ENCODE data around the gene TENM4. TPM values are rescaled to one million over a fixed set of nuclear protein-coding genes. Genes with fewer than 3 reads are reported as not detected.

TENM4 gene
- total and polyA plus RNA-seq, 4 donors: 0.02 to 0.33 (median 0.14) TPM

GRCh38 chr11:79212741-79213190 lies 228.1 kb downstream of the TENM4 start (continued):
- TF ChIP-seq TAF1 (conservative IDR thresholded peaks at IDR 0.05): no peak
- TF ChIP-seq RXRA (IDR thresholded peaks at IDR 0.05): no peak

GRCh38 chr11:79209540-79210266 lies 231.1 kb downstream of the TENM4 start:
- Histone ChIP-seq H3K9me3 (ENCODE audit: control insufficient read depth in 4 of 4, low read length in 3 of 4) (no peaks in the 10 kb centered on the region), H3K4me3 (ENCODE audit: low read depth in 1 of 3, low read length in 3 of 3) (no peak overlapping the region), H3K27me3 (ENCODE audit: control insufficient read depth in 4 of 4, insufficient read depth in 4 of 4, low read length in 3 of 4) (peaks cover 0 to 2% (median 0%) of the 10 kb centered on the region in 4 donors), H3K36me3 (ENCODE audit: control insufficient read depth in 4 of 4, insufficient read depth in 3 of 4, low read depth in 1 of 4, low read length in 3 of 4) (no peaks in the 10 kb centered on the region), H3K27ac (ENCODE audit: low read depth in 1 of 2, low read length in 2 of 2) (no peak overlapping the region), H3K9ac (ENCODE audit: low read depth in 1 of 2, low read length in 2 of 2) (no peak overlapping the region), H3K4me1 (ENCODE audit: control insufficient read depth in 4 of 4, insufficient read depth in 4 of 4, low read length in 3 of 4) (no peaks in the 10 kb centered on the region)
- DNase-seq (ENCODE audit: low spot score): no peak
- WGBS: 91% methylated on average over 6 of the region's 6 CpGs
- TF ChIP-seq RXRA (IDR thresholded peaks at IDR 0.05): no peak
- no peak for TF ChIP-seq TAF1 (conservative IDR thresholded peaks at IDR 0.05)
- TF ChIP-seq ZBTB33 (IDR thresholded peaks at IDR 0.05): no peak
- no peak for TF ChIP-seq HNF4A (conservative IDR thresholded peaks at IDR 0.05)
- TF ChIP-seq REST (IDR thresholded peaks at IDR 0.05): no peak

- no peaks in the 10 kb centered on the region for H3K9me3 ChIP-seq (ENCODE audit: control insufficient read depth in 4 of 4, low read length in 3 of 4)
- TF ChIP-seq HNF4A (conservative IDR thresholded peaks at IDR 0.05): no peak
- TF ChIP-seq REST (IDR thresholded peaks at IDR 0.05): no peak
- TF ChIP-seq FOXA2 (IDR thresholded peaks at IDR 0.05): no peak
- TF ChIP-seq JUND (IDR thresholded peaks at IDR 0.05): no peak
- no peak for TF ChIP-seq EGR1 (IDR thresholded peaks at IDR 0.05; ENCODE audit: low read depth in 2 of 2)
- no peak for TF ChIP-seq NR2F2 (IDR thresholded peaks at IDR 0.05)
- TF ChIP-seq CTCF (IDR thresholded peaks at IDR 0.05; ENCODE audit: low read depth, low read length, missing input control): no peak
- no peak for TF ChIP-seq GABPA (IDR thresholded peaks at IDR 0.05 in 1 of 2, conservative IDR thresholded peaks at IDR 0.05 in 1 of 2)
- no peak for TF ChIP-seq ATF3 (IDR thresholded peaks at IDR 0.05)
These were observed 232.7 kb downstream of the TENM4 start for GRCh38 chr11:79208126-79208525.

More at GRCh38 chr11:79208126-79208525, 232.7 kb downstream of the TENM4 start:
- Histone ChIP-seq H3K9ac (ENCODE audit: low read depth in 1 of 2, low read length in 2 of 2) (no peak overlapping the region), H3K4me3 (ENCODE audit: low read depth in 1 of 3, low read length in 3 of 3) (no peak overlapping the region), H3K27ac (ENCODE audit: low read depth in 1 of 2, low read length in 2 of 2) (no peak overlapping the region), H3K4me1 (ENCODE audit: control insufficient read depth in 4 of 4, insufficient read depth in 4 of 4, low read length in 3 of 4) (no peaks in the 10 kb centered on the region), H3K27me3 (ENCODE audit: control insufficient read depth in 4 of 4, insufficient read depth in 4 of 4, low read length in 3 of 4) (peaks cover 0 to 2% (median 0%) of the 10 kb centered on the region in 4 donors), H3K36me3 (ENCODE audit: control insufficient read depth in 4 of 4, insufficient read depth in 3 of 4, low read depth in 1 of 4, low read length in 3 of 4) (no peaks in the 10 kb centered on the region)
- DNase-seq (ENCODE audit: low spot score): no peak
- 90% methylated on average over 2 of the region's 2 CpGs for WGBS
